ENCODE measurements around the gene CEP70. TPM values are rescaled to one million over a fixed set of nuclear protein-coding genes. Genes with fewer than 3 reads are reported as not detected.

Gene CEP70
- total and polyA plus RNA-seq, 10 of the 15 experiments (the other 5 are each of a cell fraction or from before 2014, with no cell fraction given) = 1.4 to 9.3 (median 2.2) TPM

DNA sequence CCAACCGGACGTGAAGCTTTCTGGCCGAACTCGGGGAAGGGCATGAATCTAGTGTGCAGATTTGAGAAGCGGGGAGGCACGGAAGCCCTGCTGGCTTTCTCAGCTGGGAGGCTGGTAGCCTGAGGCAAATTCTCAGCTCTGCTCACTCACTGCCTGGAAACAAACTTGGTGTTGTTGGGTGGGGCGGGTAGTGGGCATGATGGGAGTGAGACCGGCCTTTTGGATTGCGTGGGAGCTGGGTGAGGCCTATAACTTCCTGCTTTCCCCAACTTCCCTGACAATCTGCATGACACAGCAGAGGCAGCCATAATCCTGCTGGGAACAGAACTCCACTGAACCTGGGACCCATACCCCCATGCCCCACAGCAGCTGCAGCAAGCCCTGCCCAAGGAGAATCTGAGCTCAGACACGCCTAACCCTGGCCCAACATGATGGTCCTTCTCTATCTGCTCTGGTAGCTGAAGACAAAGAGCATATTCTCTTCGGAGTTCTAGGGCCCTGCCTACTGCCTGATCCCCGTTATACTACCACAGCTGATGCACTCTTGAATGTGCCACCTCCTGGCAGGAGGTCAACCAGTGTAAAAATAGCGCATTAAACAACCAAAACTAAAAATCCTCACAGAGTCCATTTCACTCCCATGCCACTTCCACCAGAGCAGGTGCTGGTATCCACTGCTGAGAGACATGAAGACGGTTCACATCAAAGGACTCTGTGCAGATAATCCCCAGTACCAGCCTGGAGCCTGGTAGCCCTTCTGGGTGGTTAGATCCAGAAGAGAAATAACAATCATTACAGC, 44.7 kb downstream of the CEP70 start:
- POLR2A ChIA-PET = no interaction called here
- RAD21 ChIA-PET (ENCODE audit: unreplicated experiment) = no interaction called here
- TF ChIP-seq EP300 (IDR thresholded peaks at IDR 0.05; ENCODE audit: borderline replicate concordance in 1 of 2, control insufficient read depth in 1 of 2, low read depth in 2 of 2, low read length in 2 of 2) (no peak), KLF5 (IDR thresholded peaks at IDR 0.05; ENCODE audit: partially characterized antibody) (no peak), BCL11A (IDR thresholded peaks at IDR 0.05; ENCODE audit: low read depth, low read length) (no peak), RELA (IDR thresholded peaks at IDR 0.05; ENCODE audit: borderline replicate concordance, partially characterized antibody) (no peak), NRF1 (conservative IDR thresholded peaks at IDR 0.05; ENCODE audit: low read depth, low read length) (no peak), NR2C2 (IDR thresholded peaks at IDR 0.05; ENCODE audit: borderline replicate concordance, control insufficient read depth, insufficient read length, low read depth) (no peak), RAD21 (IDR thresholded peaks at IDR 0.05; ENCODE audit: insufficient read depth, low read depth, low read length) (no peak), ASH2L (IDR thresholded peaks at IDR 0.05; ENCODE audit: borderline replicate concordance, low read depth) (no peak), NFYA (IDR thresholded peaks at IDR 0.05; ENCODE audit: borderline replicate concordance, low read depth, low read length) (no peak), SMAD1 (IDR thresholded peaks at IDR 0.05; ENCODE audit: low read depth, partially characterized antibody) (no peak)
- TF ChIP-seq, protein P1, sequence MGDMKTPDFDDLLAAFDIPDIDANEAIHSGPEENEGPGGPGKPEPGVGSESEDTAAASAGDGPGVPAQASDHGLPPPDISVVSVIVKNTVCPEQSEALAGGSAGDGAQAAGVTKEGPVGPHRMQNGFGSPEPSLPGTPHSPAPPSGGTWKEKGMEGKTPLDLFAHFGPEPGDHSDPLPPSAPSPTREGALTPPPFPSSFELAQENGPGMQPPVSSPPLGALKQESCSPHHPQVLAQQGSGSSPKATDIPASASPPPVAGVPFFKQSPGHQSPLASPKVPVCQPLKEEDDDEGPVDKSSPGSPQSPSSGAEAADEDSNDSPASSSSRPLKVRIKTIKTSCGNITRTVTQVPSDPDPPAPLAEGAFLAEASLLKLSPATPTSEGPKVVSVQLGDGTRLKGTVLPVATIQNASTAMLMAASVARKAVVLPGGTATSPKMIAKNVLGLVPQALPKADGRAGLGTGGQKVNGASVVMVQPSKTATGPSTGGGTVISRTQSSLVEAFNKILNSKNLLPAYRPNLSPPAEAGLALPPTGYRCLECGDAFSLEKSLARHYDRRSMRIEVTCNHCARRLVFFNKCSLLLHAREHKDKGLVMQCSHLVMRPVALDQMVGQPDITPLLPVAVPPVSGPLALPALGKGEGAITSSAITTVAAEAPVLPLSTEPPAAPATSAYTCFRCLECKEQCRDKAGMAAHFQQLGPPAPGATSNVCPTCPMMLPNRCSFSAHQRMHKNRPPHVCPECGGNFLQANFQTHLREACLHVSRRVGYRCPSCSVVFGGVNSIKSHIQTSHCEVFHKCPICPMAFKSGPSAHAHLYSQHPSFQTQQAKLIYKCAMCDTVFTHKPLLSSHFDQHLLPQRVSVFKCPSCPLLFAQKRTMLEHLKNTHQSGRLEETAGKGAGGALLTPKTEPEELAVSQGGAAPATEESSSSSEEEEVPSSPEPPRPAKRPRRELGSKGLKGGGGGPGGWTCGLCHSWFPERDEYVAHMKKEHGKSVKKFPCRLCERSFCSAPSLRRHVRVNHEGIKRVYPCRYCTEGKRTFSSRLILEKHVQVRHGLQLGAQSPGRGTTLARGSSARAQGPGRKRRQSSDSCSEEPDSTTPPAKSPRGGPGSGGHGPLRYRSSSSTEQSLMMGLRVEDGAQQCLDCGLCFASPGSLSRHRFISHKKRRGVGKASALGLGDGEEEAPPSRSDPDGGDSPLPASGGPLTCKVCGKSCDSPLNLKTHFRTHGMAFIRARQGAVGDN (IDR thresholded peaks at IDR 0.05) = no peak
- TF ChIP-seq, protein P2, sequence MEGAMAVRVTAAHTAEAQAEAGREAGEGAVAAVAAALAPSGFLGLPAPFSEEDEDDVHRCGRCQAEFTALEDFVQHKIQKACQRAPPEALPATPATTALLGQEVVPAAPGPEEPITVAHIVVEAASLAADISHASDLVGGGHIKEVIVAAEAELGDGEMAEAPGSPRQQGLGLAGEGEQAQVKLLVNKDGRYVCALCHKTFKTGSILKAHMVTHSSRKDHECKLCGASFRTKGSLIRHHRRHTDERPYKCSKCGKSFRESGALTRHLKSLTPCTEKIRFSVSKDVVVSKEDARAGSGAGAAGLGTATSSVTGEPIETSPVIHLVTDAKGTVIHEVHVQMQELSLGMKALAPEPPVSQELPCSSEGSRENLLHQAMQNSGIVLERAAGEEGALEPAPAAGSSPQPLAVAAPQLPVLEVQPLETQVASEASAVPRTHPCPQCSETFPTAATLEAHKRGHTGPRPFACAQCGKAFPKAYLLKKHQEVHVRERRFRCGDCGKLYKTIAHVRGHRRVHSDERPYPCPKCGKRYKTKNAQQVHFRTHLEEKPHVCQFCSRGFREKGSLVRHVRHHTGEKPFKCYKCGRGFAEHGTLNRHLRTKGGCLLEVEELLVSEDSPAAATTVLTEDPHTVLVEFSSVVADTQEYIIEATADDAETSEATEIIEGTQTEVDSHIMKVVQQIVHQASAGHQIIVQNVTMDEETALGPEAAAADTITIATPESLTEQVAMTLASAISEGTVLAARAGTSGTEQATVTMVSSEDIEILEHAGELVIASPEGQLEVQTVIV (IDR thresholded peaks at IDR 0.05; ENCODE audit: borderline replicate concordance, partially characterized antibody) = no peak
- H3K4me3 ChIP-seq = no peak overlapping the region
- no peak for FAIRE-seq
- no peak overlapping the region for H2AFZ ChIP-seq (ENCODE audit: control insufficient read depth, low read depth, low read length)
- no peak for DNase-seq (ENCODE audit: low read depth, low spot score)
- WGBS (ENCODE audit: insufficient coverage, insufficient replicate concordance, low lambda C conversion rate, missing lambda C conversion rate) = 49% methylated on average over 14 of the region's 14 CpGs
- no peak for ATAC-seq
- no peaks in the 10 kb centered on the region for H3K36me3 ChIP-seq (ENCODE audit: control insufficient read depth in 2 of 2, insufficient read depth in 2 of 2, low read length in 1 of 2)
- H3K9ac ChIP-seq (ENCODE audit: control insufficient read depth, insufficient read depth, low read length) = no peak overlapping the region
- H3K9me3 ChIP-seq (replicated peaks; ENCODE audit: control insufficient read depth, insufficient read depth, low read length) = peaks cover 5% of the 10 kb centered on the region; the same call in 2 of the 3 replicates
- no peaks in the 10 kb centered on the region for H3K27me3 ChIP-seq (replicated peaks in 1 of 2; ENCODE audit: control insufficient read depth in 2 of 2, insufficient read depth in 2 of 2, low read length in 1 of 2)
- no peak overlapping the region for H3K4me2 ChIP-seq (ENCODE audit: control insufficient read depth, insufficient read depth)
- in situ Hi-C loops (cut with MboI) = no loop called here
- intact Hi-C loops (cut with micrococcal nuclease; ENCODE audit: unreplicated experiment) = no loop called here
- H4K20me1 ChIP-seq (ENCODE audit: control insufficient read depth, insufficient read depth) = no peaks in the 10 kb centered on the region
- BruUV-seq (replicated peaks) = no TSS peak
- no peaks in the 10 kb centered on the region for H3K79me2 ChIP-seq (ENCODE audit: control insufficient read depth, insufficient read depth, low read length)
- H3K27ac ChIP-seq (ENCODE audit: control insufficient read depth, insufficient read depth) = no peak overlapping the region
- SMC1A ChIA-PET (ENCODE audit: uncharacterized antibody, unreplicated experiment) = interaction anchor here (1.3 kb wide), 1 partner anchor 80 kb away, joined by 3 read pairs; no protein-coding TSS in a partner anchor
- CTCF ChIA-PET = interaction anchor here (1.2 kb wide), 1 partner anchor 132 kb away, joined by 3 read pairs; no protein-coding TSS in a partner anchor
- no peaks in the 10 kb centered on the region for H3K4me1 ChIP-seq (ENCODE audit: control insufficient read depth, insufficient read depth, low read length)

Data from GM12878 (cell line).